Subcutaneous adipose tissue (tissue), 4 donors: Measurements from ENCODE around the gene LRR1. TPM values are rescaled to one million over a fixed set of nuclear protein-coding genes. Genes with fewer than 3 reads are reported as not detected.

Source experiments
- total RNA-seq, 4 donors: library from RNA; depleted of rRNA; stranded (reverse); fragments of >200 nt; gene quantifications; one replicate each; pipeline ENCODE4 v1.1.0, GENCODE V29; 2016
- TF ChIP-seq, protein P1 (sequence below): fragments of 450-650 bp; IDR thresholded peaks from one replicate; pipeline ENCODE4 v1.5.1; 2016; ENCODE audit warnings: low read depth, mild to moderate bottlenecking, control low read depth, antibody characterized with exemption, moderate library complexity

Gene LRR1
- total RNA-seq, 4 donors from 2014 or later = 6.6 to 12.6 (median 11.7) TPM

DNA sequence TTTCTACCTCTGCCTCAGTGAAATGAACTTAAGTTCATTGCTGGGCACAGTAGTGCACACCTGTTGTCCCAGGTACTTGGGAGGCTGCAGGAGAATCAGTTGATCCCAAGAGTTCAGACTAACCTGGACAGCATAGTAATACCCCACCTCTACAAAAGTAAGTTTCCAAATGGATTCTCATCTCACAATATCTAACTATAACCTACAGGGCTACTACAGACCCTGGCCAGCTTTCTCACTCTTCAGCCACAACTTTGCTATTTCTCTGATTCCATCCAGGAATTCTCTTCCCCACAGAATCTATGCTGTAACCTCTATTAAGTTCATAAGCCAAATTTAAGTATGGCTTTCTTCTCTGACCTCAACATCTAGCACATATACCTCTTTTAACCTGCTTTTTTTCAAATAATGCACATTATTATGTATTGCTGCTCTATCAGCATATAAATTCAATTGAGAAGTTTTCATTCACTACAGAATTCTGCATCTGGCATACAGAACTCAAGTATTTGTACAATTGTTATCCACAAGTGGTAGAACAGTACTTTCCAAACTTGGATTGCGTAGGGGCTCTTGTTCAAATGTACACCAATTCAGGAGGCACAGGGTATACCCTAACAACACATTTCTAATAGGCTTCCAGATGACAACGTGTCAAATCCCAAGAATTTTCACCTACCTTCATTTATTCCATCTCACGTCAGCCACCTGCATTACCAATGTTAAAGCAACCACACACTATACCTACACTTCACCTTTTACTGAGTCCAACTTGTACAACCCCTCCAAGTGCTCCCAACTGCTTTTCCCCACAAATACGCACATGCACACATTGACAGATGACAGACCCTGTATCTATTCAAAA, 16.4 kb upstream of the LRR1 start:
- TF ChIP-seq, protein P1, sequence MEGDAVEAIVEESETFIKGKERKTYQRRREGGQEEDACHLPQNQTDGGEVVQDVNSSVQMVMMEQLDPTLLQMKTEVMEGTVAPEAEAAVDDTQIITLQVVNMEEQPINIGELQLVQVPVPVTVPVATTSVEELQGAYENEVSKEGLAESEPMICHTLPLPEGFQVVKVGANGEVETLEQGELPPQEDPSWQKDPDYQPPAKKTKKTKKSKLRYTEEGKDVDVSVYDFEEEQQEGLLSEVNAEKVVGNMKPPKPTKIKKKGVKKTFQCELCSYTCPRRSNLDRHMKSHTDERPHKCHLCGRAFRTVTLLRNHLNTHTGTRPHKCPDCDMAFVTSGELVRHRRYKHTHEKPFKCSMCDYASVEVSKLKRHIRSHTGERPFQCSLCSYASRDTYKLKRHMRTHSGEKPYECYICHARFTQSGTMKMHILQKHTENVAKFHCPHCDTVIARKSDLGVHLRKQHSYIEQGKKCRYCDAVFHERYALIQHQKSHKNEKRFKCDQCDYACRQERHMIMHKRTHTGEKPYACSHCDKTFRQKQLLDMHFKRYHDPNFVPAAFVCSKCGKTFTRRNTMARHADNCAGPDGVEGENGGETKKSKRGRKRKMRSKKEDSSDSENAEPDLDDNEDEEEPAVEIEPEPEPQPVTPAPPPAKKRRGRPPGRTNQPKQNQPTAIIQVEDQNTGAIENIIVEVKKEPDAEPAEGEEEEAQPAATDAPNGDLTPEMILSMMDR = no peak

DNA sequence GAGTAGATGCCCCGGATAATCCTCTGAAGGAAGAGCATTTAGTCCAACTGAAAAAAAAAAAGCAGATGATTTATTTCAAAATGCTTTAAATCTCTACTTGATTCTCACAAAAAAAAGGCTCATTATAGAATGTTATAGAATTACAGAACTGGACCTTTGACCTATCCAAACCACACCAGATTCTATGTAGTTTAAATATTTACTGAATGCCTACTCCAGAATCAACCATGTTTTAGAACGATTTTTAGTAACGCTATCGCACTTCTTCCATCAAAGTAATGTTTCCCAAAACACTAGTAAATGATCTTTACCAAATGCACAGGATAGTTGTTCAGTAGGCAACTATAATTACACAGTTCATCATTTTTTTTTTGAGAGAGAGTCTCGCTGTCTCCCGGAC, 15.1 kb upstream of the LRR1 start:
- TF ChIP-seq, protein P1 = no peak

DNA sequence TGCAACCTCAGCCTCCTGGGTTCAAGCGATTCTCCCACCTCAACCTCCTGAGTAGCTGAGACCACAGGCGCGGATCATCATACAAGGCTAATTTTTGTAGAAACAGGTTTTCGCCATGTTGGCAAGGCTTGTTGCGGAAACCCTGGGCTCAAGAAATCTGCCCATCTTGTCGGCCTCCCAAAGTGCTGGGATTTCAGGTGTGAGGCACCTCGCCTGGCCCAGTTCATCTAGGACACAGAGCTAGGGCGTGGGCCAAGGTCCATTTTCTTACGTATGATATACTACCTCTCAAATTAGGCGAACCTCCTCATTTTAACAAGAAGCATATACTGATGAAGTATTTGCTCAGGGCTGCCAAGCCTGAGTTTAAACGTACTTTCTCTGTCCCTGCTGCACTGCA, 14.7 kb upstream of the LRR1 start:
- TF ChIP-seq, protein P1 = no peak

- TF ChIP-seq, protein P1 = no peak
Measured at GRCh38 chr14:49585803-49586672, 12.7 kb upstream of the LRR1 start, which contains the start of gene RPS29. TSS of gene RPS29 (minus strand) at chr14:49586380. CDS start at chr14:49586346, 34 bp downstream.

GRCh38 chr14:49586673-49587460, 11.9 kb upstream of the LRR1 start:
- TF ChIP-seq, protein P1 = no peak

DNA sequence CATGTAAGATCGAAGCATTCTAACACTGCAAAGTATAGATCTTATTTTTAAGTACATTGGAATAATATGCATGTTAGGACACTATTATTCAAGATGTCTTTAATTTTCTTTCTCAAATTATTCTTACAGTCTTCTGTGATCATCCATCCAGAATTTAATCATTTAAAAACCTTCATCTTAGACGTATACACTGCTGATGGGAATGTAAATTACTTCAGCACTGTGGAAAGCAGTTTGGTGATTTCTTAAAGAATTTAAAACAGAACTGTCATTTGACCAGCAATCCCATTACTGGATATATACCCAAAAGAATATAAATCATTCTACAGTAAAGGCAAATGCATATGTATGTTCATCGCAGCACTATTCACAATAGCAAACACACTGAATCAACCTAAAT, 9.4 kb upstream of the LRR1 start:
- TF ChIP-seq, protein P1 = no peak
